Keratinocyte (primary cell): ENCODE measurements around the gene FTO. TPM values are rescaled to one million over a fixed set of nuclear protein-coding genes. Genes with fewer than 3 reads are reported as not detected.

Source experiments
- DNase-seq: peaks from one replicate; pipeline ENCODE4 v3.0.0-alpha.2; 2011; ENCODE audit warnings: low read depth, missing footprints, low spot score
- FAIRE-seq: peaks from 2 replicates; lab custom pipeline; 2011; peaks lifted over from hg19 to GRCh38; lab: Jason Lieb, UNC
- H2AFZ ChIP-seq: 2 replicates; pipeline ENCODE4 v1.6.0; 2012; ENCODE audit warnings: low read length, control low read depth, inconsistent platforms; ENCODE audit not compliant: control insufficient read depth
- H3K27ac ChIP-seq: 2 replicates; pipeline ENCODE4 v1.5.1; 2011; ENCODE audit warnings: low read length; ENCODE audit not compliant: control insufficient read depth, insufficient read depth
- H3K27me3 ChIP-seq: 3 replicates; pipeline ENCODE4 v1.6.0; 2011; ENCODE audit warnings: low read length; ENCODE audit not compliant: control insufficient read depth, insufficient read depth; ENCODE audit errors: extremely low read depth
- H3K36me3 ChIP-seq, 2 experiments: 2 replicates in 1 of 2; 3 replicates in 1 of 2; pipeline ENCODE4 v1.5.1; 2011; ENCODE audit warnings: low read length in 2 of 2, mild to moderate bottlenecking in 1 of 2; ENCODE audit not compliant: control insufficient read depth in 2 of 2, insufficient read depth in 2 of 2; ENCODE audit errors: extremely low read depth in 1 of 2
- H3K4me1 ChIP-seq: 3 replicates; pipeline ENCODE4 v1.5.1; 2011; ENCODE audit warnings: low read length; ENCODE audit not compliant: control insufficient read depth, insufficient read depth; ENCODE audit errors: extremely low read depth
- H3K4me2 ChIP-seq: 3 replicates; pipeline ENCODE4 v1.6.0; 2011; ENCODE audit warnings: low read depth, low read length; ENCODE audit not compliant: control insufficient read depth, insufficient read depth; ENCODE audit errors: extremely low read depth
- H3K4me3 ChIP-seq, 3 experiments: fragments of 200-600 bp in 1 of 3; sonication (generic) in 1 of 3; 2 replicates in 2 of 3; 3 replicates in 1 of 3; pipeline ENCODE4 v1.5.1; 2011 to 2016; ENCODE audit warnings: low read length in 3 of 3, mild to moderate bottlenecking in 3 of 3, control low read depth in 2 of 3, inconsistent platforms in 1 of 3, low read depth in 1 of 3, mixed read lengths in 1 of 3, mixed run types in 1 of 3, moderate library complexity in 1 of 3; ENCODE audit not compliant: control insufficient read depth in 2 of 3, insufficient read depth in 2 of 3; ENCODE audit errors: extremely low read depth in 1 of 3
- H3K79me2 ChIP-seq: 2 replicates; pipeline ENCODE4 v1.6.0; 2012; ENCODE audit warnings: low read length; ENCODE audit not compliant: control insufficient read depth, insufficient read depth
- H3K9ac ChIP-seq: 3 replicates; pipeline ENCODE4 v1.6.0; 2011; ENCODE audit warnings: low read length; ENCODE audit not compliant: control insufficient read depth, insufficient read depth; ENCODE audit errors: extremely low read depth
- H3K9me1 ChIP-seq: 3 replicates; pipeline ENCODE4 v1.6.0; 2011; ENCODE audit warnings: low read length; ENCODE audit not compliant: control insufficient read depth, insufficient read depth; ENCODE audit errors: extremely low read depth
- H3K9me3 ChIP-seq: 2 replicates; pipeline ENCODE4 v1.5.1; 2012; ENCODE audit warnings: low read depth, low read length; ENCODE audit not compliant: control insufficient read depth
- H4K20me1 ChIP-seq: 3 replicates; pipeline ENCODE4 v1.6.0; 2011; ENCODE audit warnings: low read length; ENCODE audit not compliant: control insufficient read depth, insufficient read depth; ENCODE audit errors: extremely low read depth
- CTCF ChIP-seq, 3 experiments: IDR thresholded peaks in 1 of 3; conservative IDR thresholded peaks in 1 of 3; optimal IDR thresholded peaks in 1 of 3; 2 replicates in 2 of 3; 3 replicates in 1 of 3; pipeline versions ENCODE3 to v1.5.1; 2011; ENCODE audit warnings: low read length in 3 of 3, mild to moderate bottlenecking in 3 of 3, moderate library complexity in 2 of 3, control low read depth in 1 of 3, inconsistent platforms in 1 of 3; ENCODE audit not compliant: insufficient read depth in 2 of 3; ENCODE audit errors: extremely low read depth in 1 of 3
- EZH2 ChIP-seq: IDR thresholded peaks from one replicate; pipeline ENCODE4 v1.6.1; 2012; ENCODE audit warnings: inconsistent platforms, mild to moderate bottlenecking, low read length, moderate library complexity
- dilution Hi-C: fragments of 300-500 bp; cut with MboI; formaldehyde crosslinking; loops from one replicate; pipeline ENCODE4 v1.7.0; 2020; ENCODE audit warnings: low sequenced_read_pairs; ENCODE audit not compliant: extremely low pct_ligation_motif_present
- polyA plus RNA-seq, 5 experiments: library from polyadenylated mRNA; depleted of rRNA in 3 of 5; stranded (reverse) in 3 of 5; stranded (forward) in 1 of 5; unstranded in 1 of 5; fragments of >200 nt; gene quantifications; 1 replicate in 1 of 5; 2 replicates in 3 of 5; 3 replicates in 1 of 5; pipeline versions ENCODE4 v1.2.1 to v1.2.3, GENCODE V29; 2011 to 2012; ENCODE audit warnings: missing spikeins in 2 of 5, low read depth in 1 of 5, low replicate concordance in 1 of 5

The FTO gene
- polyA plus RNA-seq, 1 donor (not counting 4 experiments of a cell fraction or from before 2014, with no cell fraction given), result 56.4 TPM

DNA sequence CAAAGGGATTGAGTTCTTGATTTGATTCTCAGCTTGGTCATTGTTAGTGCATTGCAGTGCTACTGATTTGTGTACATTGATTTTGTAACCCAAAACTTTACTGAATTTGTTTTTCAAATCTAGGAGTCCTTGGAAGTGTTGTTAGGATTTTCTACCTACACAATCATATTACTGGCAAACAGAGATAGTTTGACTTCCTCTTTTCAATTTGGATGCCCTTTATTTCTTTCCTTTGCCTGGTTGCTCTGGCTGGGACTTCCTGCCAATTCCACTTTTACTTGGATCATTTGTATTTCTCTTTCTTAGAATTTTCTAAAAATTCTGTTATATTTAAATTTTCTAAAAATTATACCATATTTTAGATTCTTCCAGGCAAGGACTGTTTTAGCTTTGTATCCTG lies 151.1 kb downstream of the FTO start:
- Histone ChIP-seq H3K9ac (no peak overlapping the region), H3K9me1 (no peaks in the 10 kb centered on the region), H4K20me1 (no peaks in the 10 kb centered on the region), H3K4me1 (no peaks in the 10 kb centered on the region), H3K27me3 (no peaks in the 10 kb centered on the region), H3K79me2 (no peaks in the 10 kb centered on the region), H3K4me3 (no peak overlapping the region), H3K27ac (no peak overlapping the region), H3K9me3 (no peaks in the 10 kb centered on the region), H3K36me3 (no peaks in the 10 kb centered on the region), H3K4me2 (no peak overlapping the region), H2AFZ (no peak overlapping the region)
- DNase-seq (no peak), FAIRE-seq (no peak)
- no peak for TF ChIP-seq CTCF (optimal IDR thresholded peaks at IDR 0.05 in 1 of 3, IDR thresholded peaks at IDR 0.05 in 1 of 3, conservative IDR thresholded peaks at IDR 0.05 in 1 of 3; ENCODE audit: extremely low read depth in 1 of 3, insufficient read depth in 2 of 3, low read length in 3 of 3)
- no peak for TF ChIP-seq EZH2
- dilution Hi-C loops, result no loop called here

GRCh38 chr16:53855511-53855910 lies 151.6 kb downstream of the FTO start:
- DNase-seq (no peak), FAIRE-seq (no peak)
- H4K20me1 ChIP-seq, result no peaks in the 10 kb centered on the region
- no peak overlapping the region for H3K9ac ChIP-seq
- no peak overlapping the region for H3K4me3 ChIP-seq
- H3K4me2 ChIP-seq, result no peak overlapping the region
- H3K36me3 ChIP-seq, result no peaks in the 10 kb centered on the region
- TF ChIP-seq CTCF (optimal IDR thresholded peaks at IDR 0.05 in 1 of 3, IDR thresholded peaks at IDR 0.05 in 1 of 3, conservative IDR thresholded peaks at IDR 0.05 in 1 of 3; ENCODE audit: extremely low read depth in 1 of 3, insufficient read depth in 2 of 3, low read length in 3 of 3) (no peak), EZH2 (no peak)
- H3K9me1 ChIP-seq, result no peaks in the 10 kb centered on the region
- H3K9me3 ChIP-seq, result no peaks in the 10 kb centered on the region
- no peaks in the 10 kb centered on the region for H3K4me1 ChIP-seq
- H3K27ac ChIP-seq, result no peak overlapping the region
- dilution Hi-C loops, result no loop called here
- no peaks in the 10 kb centered on the region for H3K79me2 ChIP-seq
- no peak overlapping the region for H2AFZ ChIP-seq
- no peaks in the 10 kb centered on the region for H3K27me3 ChIP-seq
